ENCODE data around the gene EHD4. TPM values are rescaled to one million over a fixed set of nuclear protein-coding genes. Genes with fewer than 3 reads are reported as not detected.

EHD4 gene
- total and polyA plus RNA-seq, 9 of the 15 experiments (the other 6 are each of a cell fraction or from before 2014, with no cell fraction given) = 0.89 to 10.3 (median 6.4) TPM

DNA sequence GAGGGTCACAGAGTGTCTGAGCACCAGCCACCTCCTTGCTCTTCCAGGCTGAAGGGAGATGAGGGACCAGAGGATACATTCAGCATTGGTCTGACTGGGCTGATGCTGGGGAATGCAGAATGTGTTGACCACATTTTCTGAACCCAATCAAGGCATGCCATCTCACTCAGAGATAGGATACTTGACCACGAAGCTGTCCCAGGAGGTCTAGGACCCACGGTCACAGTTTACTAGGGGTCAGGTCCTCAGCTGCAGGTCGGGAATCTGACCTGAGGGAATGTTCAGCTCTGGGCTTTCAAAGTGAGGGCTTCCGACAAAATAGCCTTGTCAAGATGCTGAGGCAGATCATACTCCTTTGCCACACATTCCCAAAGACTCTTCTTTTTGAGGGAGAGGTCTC lies 28.9 kb upstream of the EHD4 start (continued):
- TF ChIP-seq, protein P1, sequence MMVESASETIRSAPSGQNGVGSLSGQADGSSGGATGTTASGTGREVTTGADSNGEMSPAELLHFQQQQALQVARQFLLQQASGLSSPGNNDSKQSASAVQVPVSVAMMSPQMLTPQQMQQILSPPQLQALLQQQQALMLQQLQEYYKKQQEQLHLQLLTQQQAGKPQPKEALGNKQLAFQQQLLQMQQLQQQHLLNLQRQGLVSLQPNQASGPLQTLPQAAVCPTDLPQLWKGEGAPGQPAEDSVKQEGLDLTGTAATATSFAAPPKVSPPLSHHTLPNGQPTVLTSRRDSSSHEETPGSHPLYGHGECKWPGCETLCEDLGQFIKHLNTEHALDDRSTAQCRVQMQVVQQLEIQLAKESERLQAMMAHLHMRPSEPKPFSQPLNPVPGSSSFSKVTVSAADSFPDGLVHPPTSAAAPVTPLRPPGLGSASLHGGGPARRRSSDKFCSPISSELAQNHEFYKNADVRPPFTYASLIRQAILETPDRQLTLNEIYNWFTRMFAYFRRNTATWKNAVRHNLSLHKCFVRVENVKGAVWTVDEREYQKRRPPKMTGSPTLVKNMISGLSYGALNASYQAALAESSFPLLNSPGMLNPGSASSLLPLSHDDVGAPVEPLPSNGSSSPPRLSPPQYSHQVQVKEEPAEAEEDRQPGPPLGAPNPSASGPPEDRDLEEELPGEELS (CRISPR knock-in tag; IDR thresholded peaks at IDR 0.05; ENCODE audit: borderline replicate concordance) = no peak
- TF ChIP-seq SUPT5H (IDR thresholded peaks at IDR 0.05) (no peak), ZZZ3 (IDR thresholded peaks at IDR 0.05) (no peak)

DNA sequence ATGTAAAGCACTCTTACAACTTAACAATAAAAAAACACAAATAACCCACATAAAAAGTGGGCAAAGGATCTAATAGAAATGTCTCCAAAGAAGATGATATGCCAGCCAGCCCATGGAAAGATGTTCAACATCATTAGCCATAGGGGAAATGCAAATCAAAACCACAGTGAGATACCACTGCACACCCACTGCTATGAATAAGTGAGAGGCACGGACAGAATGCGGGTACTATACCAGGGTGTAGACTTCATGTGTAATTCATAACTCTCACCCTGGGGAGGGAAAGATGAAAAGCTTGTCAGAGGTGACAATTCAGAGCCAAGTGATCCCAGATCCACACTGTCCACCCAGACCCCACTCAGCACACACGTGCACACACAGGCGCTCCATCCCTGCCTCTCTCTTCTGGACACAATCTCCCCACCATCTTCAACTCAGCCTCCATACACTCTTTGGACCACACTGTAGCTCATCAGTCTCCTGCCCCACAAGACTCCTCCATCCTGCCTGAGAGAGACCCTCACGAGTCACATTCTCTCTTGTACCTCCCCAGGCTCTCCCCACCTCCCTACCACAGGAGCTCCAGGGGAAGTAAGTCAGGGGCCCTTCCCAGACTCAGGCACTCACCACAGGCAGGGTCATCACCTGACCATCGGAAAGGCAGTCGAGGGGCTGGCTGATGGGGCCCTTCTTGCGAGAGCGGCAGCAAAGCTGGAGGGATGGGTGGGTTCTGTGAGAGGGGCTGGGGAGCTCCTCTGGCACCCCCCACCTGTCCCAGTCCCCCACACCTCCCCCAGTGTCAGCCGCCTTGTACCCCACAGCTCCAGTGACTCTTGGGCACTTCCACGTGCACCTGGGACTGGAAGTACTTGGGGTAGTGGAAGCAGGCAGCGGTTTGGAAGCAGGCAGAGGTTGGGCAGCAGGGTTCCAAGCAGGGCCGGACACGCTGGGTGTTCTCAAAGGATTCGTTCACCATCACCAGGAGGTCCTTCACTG lies 27.2 kb upstream of the EHD4 start:
- H3K4me1 ChIP-seq (replicated peaks in 1 of 2; ENCODE audit: control insufficient read depth in 2 of 2, insufficient read depth in 2 of 2, low read length in 2 of 2) = no peaks in the 10 kb centered on the region
- H3K27me3 ChIP-seq (ENCODE audit: control insufficient read depth in 2 of 2, insufficient read depth in 2 of 2, low read length in 2 of 2) = peaks cover 34 to 77% of the 10 kb centered on the region in 2 experiments
- DNase-seq (ENCODE audit: extremely low read depth in 1 of 4, low spot score in 3 of 4) (no peak), ATAC-seq (no peak), FAIRE-seq (no peak)
- in situ Hi-C loops (cut with MboI) = no loop called here
- WGBS (ENCODE audit: insufficient coverage, low coverage, missing lambda C conversion rate) = 1% methylated on average over 14 of the region's 15 CpGs
- no peak overlapping the region for H3K4me2 ChIP-seq (ENCODE audit: insufficient read depth, low read length)
- intact Hi-C loops (cut with micrococcal nuclease) = no loop called here
- peaks cover 7% of the 10 kb centered on the region; the same call in 1 of the 2 replicates for H4K20me1 ChIP-seq (replicated peaks; ENCODE audit: control insufficient read depth, insufficient read depth, low read length)
- H3K79me2 ChIP-seq (ENCODE audit: control insufficient read depth, insufficient read depth, low read length) = no peaks in the 10 kb centered on the region
- no peak for TF ChIP-seq MAZ (CRISPR knock-in tag; conservative IDR thresholded peaks at IDR 0.05 in 1 of 2, IDR thresholded peaks at IDR 0.05 in 1 of 2)
- TF ChIP-seq, protein P2, sequence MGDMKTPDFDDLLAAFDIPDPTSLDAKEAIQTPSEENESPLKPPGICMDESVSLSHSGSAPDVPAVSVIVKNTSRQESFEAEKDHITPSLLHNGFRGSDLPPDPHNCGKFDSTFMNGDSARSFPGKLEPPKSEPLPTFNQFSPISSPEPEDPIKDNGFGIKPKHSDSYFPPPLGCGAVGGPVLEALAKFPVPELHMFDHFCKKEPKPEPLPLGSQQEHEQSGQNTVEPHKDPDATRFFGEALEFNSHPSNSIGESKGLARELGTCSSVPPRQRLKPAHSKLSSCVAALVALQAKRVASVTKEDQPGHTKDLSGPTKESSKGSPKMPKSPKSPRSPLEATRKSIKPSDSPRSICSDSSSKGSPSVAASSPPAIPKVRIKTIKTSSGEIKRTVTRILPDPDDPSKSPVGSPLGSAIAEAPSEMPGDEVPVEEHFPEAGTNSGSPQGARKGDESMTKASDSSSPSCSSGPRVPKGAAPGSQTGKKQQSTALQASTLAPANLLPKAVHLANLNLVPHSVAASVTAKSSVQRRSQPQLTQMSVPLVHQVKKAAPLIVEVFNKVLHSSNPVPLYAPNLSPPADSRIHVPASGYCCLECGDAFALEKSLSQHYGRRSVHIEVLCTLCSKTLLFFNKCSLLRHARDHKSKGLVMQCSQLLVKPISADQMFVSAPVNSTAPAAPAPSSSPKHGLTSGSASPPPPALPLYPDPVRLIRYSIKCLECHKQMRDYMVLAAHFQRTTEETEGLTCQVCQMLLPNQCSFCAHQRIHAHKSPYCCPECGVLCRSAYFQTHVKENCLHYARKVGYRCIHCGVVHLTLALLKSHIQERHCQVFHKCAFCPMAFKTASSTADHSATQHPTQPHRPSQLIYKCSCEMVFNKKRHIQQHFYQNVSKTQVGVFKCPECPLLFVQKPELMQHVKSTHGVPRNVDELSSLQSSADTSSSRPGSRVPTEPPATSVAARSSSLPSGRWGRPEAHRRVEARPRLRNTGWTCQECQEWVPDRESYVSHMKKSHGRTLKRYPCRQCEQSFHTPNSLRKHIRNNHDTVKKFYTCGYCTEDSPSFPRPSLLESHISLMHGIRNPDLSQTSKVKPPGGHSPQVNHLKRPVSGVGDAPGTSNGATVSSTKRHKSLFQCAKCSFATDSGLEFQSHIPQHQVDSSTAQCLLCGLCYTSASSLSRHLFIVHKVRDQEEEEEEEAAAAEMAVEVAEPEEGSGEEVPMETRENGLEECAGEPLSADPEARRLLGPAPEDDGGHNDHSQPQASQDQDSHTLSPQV (IDR thresholded peaks at IDR 0.05) = no peak
- no peak for TF ChIP-seq TCF7 (IDR thresholded peaks at IDR 0.05; ENCODE audit: borderline replicate concordance)
- TF ChIP-seq, protein P3, sequence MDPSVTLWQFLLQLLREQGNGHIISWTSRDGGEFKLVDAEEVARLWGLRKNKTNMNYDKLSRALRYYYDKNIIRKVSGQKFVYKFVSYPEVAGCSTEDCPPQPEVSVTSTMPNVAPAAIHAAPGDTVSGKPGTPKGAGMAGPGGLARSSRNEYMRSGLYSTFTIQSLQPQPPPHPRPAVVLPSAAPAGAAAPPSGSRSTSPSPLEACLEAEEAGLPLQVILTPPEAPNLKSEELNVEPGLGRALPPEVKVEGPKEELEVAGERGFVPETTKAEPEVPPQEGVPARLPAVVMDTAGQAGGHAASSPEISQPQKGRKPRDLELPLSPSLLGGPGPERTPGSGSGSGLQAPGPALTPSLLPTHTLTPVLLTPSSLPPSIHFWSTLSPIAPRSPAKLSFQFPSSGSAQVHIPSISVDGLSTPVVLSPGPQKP (CRISPR knock-in tag; IDR thresholded peaks at IDR 0.05) = no peak
- no peak for TF ChIP-seq RNF2 (IDR thresholded peaks at IDR 0.05)
- no peak overlapping the region for H3K4me3 ChIP-seq
- H3K27ac ChIP-seq (ENCODE audit: extremely low read depth, low read depth, low read length) = no peak overlapping the region
- BruUV-seq (replicated peaks) = no TSS peak
- H3K36me3 ChIP-seq (ENCODE audit: control insufficient read depth, insufficient read depth, low read length) = no peaks in the 10 kb centered on the region
- H3K9me1 ChIP-seq (ENCODE audit: control insufficient read depth, insufficient read depth, low read length) = no peaks in the 10 kb centered on the region
- no peak overlapping the region for H2AFZ ChIP-seq (ENCODE audit: low read depth, low read length)
- H3K9ac ChIP-seq (ENCODE audit: insufficient read depth in 1 of 2, low read depth in 2 of 2, low read length in 2 of 2) = no peak overlapping the region
- H3K9me3 ChIP-seq (replicated peaks; ENCODE audit: control insufficient read depth, insufficient read depth, low read depth, low read length) = no peaks in the 10 kb centered on the region
- POLR2A ChIA-PET = interaction anchor here (0.6 to 0.9 kb wide), 2 partner anchors 19 to 123 kb away, joined by 3 read pairs; no protein-coding TSS in a partner anchor
- CTCF ChIA-PET (ENCODE audit: low intra/inter-chr PET ratio) = no interaction called here

Measured in K562 (cell line).